ENCODE measurements around the gene RARG. TPM values are rescaled to one million over a fixed set of nuclear protein-coding genes. Genes with fewer than 3 reads are reported as not detected.

Gene RARG
- total RNA-seq, 1 donor from 2014 or later, result 79.1 TPM

DNA sequence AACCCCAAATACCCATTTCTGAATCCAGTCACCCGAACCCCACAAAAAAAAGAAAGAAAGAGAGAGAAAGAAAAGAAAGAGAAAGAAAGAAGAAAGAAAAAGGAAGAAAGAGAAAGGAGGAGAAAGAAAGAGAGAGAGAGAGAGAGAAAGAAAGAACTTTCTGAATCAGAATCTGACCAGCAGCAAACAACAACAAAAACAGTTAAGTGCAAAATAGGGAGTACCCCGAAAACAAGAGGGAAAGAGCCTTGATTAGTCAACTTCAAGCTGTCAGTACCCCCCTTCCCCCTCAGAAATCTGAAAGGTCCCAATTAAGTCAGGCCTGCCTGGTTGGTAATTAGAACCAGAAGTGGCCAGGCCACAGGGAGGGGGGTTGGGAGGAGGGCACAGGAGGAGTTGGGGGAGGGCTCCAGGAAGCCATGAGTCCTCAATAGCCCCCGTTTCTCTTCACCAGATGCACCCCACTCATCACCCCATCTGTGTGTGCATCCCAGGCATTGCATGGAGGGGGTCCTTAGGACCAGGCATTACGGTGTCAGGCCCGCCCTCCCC lies 9.8 kb downstream of the RARG start:
- peaks cover 67% of the 10 kb centered on the region for H3K4me1 ChIP-seq
- intact Hi-C loops (cut with DNase I), result no loop called here

DNA sequence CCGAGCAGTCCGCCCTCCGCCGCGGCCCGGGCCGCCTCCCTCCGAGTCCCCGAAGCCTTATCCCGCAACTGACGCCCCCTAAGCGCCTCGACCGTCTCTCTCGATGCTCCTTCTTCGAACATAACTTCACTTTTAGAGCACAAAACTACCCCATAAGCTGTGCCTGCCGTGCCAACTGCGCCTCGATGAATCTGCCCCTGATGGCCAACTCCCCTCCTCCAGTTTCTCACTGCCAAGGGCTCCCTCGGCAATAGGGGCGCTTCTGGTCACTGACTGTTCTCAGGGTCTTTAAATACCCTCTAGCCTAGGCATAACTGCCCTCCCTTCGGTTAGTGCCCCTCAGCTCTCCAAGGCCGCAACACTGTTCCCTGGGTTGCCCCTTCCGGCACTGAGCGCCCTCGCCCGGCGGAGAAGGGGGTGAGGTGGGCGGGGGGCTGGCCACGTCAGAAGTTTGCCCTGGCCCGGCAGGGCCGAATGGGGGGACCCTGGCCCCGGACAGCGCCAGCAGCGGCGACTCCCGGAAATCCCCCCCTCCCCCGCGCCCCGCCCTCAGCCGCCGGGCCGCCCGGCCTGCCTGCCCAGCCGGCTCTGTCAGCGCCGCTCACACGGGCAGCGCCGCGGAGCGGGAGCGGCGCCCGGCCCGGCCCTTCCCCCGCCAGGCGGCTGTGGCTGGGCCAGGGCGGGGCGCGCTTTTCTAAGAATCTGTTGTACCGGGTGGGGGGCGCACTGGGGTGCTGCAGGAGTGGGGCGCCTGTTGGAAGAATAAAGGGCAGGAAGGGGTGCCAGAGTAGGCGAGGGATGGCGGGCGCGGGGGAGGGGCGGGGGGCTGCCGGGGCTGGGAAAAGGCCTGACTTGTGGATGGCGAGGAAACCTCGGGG lies 10.6 kb downstream of the RARG start:
- intact Hi-C loops (cut with DNase I), result no loop called here
- H3K4me1 ChIP-seq, result peaks cover 71% of the 10 kb centered on the region

More for the DNA sequence above, 9.8 kb downstream of the RARG start:
- H3K27me3 ChIP-seq, result no peaks in the 10 kb centered on the region
- no peak for DNase-seq (ENCODE audit: extremely low spot score in 2 of 2)
- TF ChIP-seq POLR2AphosphoS5 (IDR thresholded peaks at IDR 0.05; ENCODE audit: insufficient read depth in 1 of 2, low read depth in 1 of 2), result no peak
- TF ChIP-seq, protein P1, sequence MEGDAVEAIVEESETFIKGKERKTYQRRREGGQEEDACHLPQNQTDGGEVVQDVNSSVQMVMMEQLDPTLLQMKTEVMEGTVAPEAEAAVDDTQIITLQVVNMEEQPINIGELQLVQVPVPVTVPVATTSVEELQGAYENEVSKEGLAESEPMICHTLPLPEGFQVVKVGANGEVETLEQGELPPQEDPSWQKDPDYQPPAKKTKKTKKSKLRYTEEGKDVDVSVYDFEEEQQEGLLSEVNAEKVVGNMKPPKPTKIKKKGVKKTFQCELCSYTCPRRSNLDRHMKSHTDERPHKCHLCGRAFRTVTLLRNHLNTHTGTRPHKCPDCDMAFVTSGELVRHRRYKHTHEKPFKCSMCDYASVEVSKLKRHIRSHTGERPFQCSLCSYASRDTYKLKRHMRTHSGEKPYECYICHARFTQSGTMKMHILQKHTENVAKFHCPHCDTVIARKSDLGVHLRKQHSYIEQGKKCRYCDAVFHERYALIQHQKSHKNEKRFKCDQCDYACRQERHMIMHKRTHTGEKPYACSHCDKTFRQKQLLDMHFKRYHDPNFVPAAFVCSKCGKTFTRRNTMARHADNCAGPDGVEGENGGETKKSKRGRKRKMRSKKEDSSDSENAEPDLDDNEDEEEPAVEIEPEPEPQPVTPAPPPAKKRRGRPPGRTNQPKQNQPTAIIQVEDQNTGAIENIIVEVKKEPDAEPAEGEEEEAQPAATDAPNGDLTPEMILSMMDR (IDR thresholded peaks at IDR 0.05), result no peak
- TF ChIP-seq POLR2A (IDR thresholded peaks at IDR 0.05), result no peak
- peaks cover 0 to 6% of the 10 kb centered on the region in 2 donors for H3K36me3 ChIP-seq
- H3K9me3 ChIP-seq, result no peaks in the 10 kb centered on the region
- peak overlapping the region; percentile 99 for H3K27ac ChIP-seq
- H3K4me3 ChIP-seq, result peak overlapping the region; percentile 75 to 91

DNA sequence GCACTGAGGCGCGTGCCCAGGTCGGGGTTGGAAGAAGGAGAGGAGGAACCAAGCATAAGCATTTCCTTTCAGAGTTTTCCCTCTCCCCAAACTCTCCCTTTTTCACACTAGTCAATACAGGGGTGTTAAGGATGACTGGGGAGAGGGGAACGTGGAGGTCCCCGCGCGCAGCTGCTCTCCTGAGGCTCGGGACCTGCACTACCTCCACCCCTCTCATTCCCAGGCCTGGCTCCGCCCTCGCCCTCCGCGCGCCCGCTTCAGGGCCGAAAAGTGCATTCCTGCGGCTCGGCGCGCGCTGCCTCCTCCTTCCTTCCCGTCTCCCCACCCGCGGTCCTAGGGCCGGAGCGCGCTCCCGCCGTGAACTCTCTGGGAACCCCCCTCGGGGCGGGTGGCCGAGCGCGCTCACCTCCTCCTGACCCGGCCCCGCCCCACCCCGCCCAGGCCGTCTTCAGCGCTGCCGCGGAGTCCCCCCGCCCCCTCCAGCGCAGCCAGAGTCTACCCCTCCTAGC lies 11.3 kb downstream of the RARG start:
- no peak for DNase-seq (ENCODE audit: extremely low spot score in 2 of 2)
- intact Hi-C loops (cut with DNase I), result no loop called here
- TF ChIP-seq POLR2AphosphoS5 (IDR thresholded peaks at IDR 0.05; ENCODE audit: insufficient read depth in 1 of 2, low read depth in 1 of 2) (peak in 1 of 2 donors; percentile 67), POLR2A (IDR thresholded peaks at IDR 0.05) (peak in 1 of 2 donors; percentile 23)
- TF ChIP-seq, protein P1 (IDR thresholded peaks at IDR 0.05), result no peak
- H3K4me1 ChIP-seq, result peaks cover 74% of the 10 kb centered on the region
- peaks cover 0 to under 1% of the 10 kb centered on the region in 2 donors for H3K36me3 ChIP-seq
- H3K27ac ChIP-seq, result peak overlapping the region; percentile 99
- no peaks in the 10 kb centered on the region for H3K9me3 ChIP-seq
- no peaks in the 10 kb centered on the region for H3K27me3 ChIP-seq
- H3K4me3 ChIP-seq, result peak overlapping the region; percentile 75 to 91

More for the DNA sequence above, 10.6 kb downstream of the RARG start:
- DNase-seq (ENCODE audit: extremely low spot score in 2 of 2), result no peak
- Histone ChIP-seq H3K36me3 (no peaks in the 10 kb centered on the region), H3K27ac (peak overlapping the region; percentile 99), H3K27me3 (no peaks in the 10 kb centered on the region), H3K9me3 (no peaks in the 10 kb centered on the region), H3K4me3 (peak overlapping the region; percentile 75 to 91)
- TF ChIP-seq POLR2AphosphoS5 (IDR thresholded peaks at IDR 0.05; ENCODE audit: insufficient read depth in 1 of 2, low read depth in 1 of 2) (peak in 1 of 2 donors; percentile 64), POLR2A (IDR thresholded peaks at IDR 0.05) (peak in 1 of 2 donors; percentile 56)
- TF ChIP-seq, protein P1 (IDR thresholded peaks at IDR 0.05), result no peak

DNA sequence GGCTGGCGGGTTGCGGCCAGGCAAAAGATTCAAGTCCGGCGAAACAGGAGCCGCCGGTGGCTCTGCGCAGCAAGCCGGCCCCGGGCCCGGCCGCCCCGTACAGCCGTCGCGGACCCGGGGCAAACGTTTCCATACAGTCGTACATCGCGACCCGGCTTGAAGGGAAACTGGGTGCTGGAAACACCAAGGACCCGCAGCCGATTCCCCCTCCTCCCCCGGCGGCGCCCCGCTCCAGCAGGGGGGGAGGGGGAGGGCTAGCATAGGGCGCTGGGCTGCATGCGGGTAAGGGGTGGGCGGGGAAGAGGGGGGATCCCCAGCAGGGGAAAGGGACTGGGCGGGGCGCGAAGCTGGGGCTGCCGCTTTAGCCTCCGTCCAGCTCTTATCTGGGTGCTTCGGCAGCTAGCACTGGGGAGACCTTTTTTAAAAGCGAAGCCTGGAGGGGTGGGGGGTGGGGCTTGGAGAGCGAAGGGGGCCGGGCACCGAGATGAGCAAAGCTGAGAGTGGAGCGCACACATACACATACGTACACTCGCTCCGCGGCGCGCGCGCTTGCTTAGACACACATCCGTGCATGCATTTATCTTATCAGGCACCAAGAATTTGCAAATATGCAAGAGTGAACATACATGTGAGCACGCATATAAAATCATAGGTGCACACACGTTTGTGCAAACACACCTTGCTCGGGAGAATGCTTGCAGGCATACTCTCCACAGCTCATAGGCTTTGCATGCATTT lies 11.9 kb downstream of the RARG start:
- intact Hi-C loops (cut with DNase I), result loop anchor here (5.0 to 10.0 kb wide), 2 partner anchors 32 to 195 kb away; a partner anchor contains a TSS
- peak overlapping the region; percentile 99 for H3K27ac ChIP-seq
- peaks cover 74% of the 10 kb centered on the region for H3K4me1 ChIP-seq

More for the DNA sequence above, 11.9 kb downstream of the RARG start:
- TF ChIP-seq POLR2A (IDR thresholded peaks at IDR 0.05) (no peak), POLR2AphosphoS5 (IDR thresholded peaks at IDR 0.05; ENCODE audit: insufficient read depth in 1 of 2, low read depth in 1 of 2) (no peak)
- TF ChIP-seq, protein P1 (IDR thresholded peaks at IDR 0.05), result no peak
- no peak for DNase-seq (ENCODE audit: extremely low spot score in 2 of 2)
- peaks cover 0 to 7% of the 10 kb centered on the region in 2 donors for H3K36me3 ChIP-seq
- peak overlapping the region; percentile 75 to 91 for H3K4me3 ChIP-seq
- H3K27me3 ChIP-seq, result no peaks in the 10 kb centered on the region
- no peaks in the 10 kb centered on the region for H3K9me3 ChIP-seq
